H1 (cell line): ENCODE measurements around the gene C8B. TPM values are rescaled to one million over a fixed set of nuclear protein-coding genes. Genes with fewer than 3 reads are reported as not detected.

ENCODE experiments used
- CTCF ChIA-PET: fragments of 300-600 bp; sonication (Branson Sonifier 250); formaldehyde crosslinking; loops from one replicate; lab custom pipeline; 2021; ENCODE audit not compliant: partially characterized antibody; lab: Charles Lee
- POLR2A ChIA-PET: fragments of 300-600 bp; sonication (Branson Sonifier 250); formaldehyde crosslinking; loops from one replicate; lab custom pipeline; 2021; ENCODE audit warnings: inconsistent platforms; ENCODE audit not compliant: partially characterized antibody; lab: Charles Lee
- DNase-seq, 2 experiments: peaks; one replicate each; pipeline versions ENCODE4 v3.0.0 to v3.0.0-alpha.2; 2010 to 2022; ENCODE audit warnings: low spot score in 2 of 2, low read depth in 1 of 2, mixed read lengths in 1 of 2
- FAIRE-seq: peaks from 2 replicates; lab custom pipeline; 2011; peaks lifted over from hg19 to GRCh38; lab: Jason Lieb, UNC
- H2AFZ ChIP-seq: 2 replicates; pipeline ENCODE4 v1.8.1; 2012; ENCODE audit warnings: low read length, inconsistent platforms
- H2AK5ac ChIP-seq: 2 replicates; pipeline ENCODE4 v1.6.1; 2013; ENCODE audit warnings: low read depth, low read length
- H2BK120ac ChIP-seq: replicated peaks from 2 replicates; pipeline ENCODE3; 2013; ENCODE audit warnings: low read depth, low read length, inconsistent platforms
- H2BK12ac ChIP-seq: 2 replicates; pipeline ENCODE4 v1.6.1; 2013; ENCODE audit warnings: low read depth, low read length
- H2BK15ac ChIP-seq: 2 replicates; pipeline ENCODE4 v1.6.1; 2013; ENCODE audit warnings: low read length
- H2BK20ac ChIP-seq: 2 replicates; pipeline ENCODE4 v1.6.1; 2013; ENCODE audit warnings: low read length
- H2BK5ac ChIP-seq: 2 replicates; pipeline ENCODE4 v1.6.1; 2013; ENCODE audit warnings: low read depth, low read length
- H3K14ac ChIP-seq: 2 replicates; pipeline ENCODE4 v1.6.1; 2013; ENCODE audit warnings: inconsistent platforms; ENCODE audit not compliant: insufficient read length
- H3K18ac ChIP-seq: 2 replicates; pipeline ENCODE4 v1.6.1; 2013; ENCODE audit warnings: low read length; ENCODE audit errors: extremely low read depth
- H3K23ac ChIP-seq: 2 replicates; pipeline ENCODE4 v1.6.1; 2013; ENCODE audit warnings: inconsistent platforms; ENCODE audit not compliant: insufficient read length
- H3K23me2 ChIP-seq: 2 replicates; pipeline ENCODE4 v1.6.1; 2013; ENCODE audit warnings: low read depth, low read length
- H3K27ac ChIP-seq: 2 replicates; pipeline ENCODE4 v1.6.1; 2011; ENCODE audit warnings: low read depth, low read length, inconsistent platforms
- H3K27me3 ChIP-seq, 4 experiments: replicated peaks in 1 of 4; 1 replicate in 1 of 4; 2 replicates in 3 of 4; pipeline versions ENCODE4 v1.6.1 to v1.8.1; 2011 to 2013; ENCODE audit warnings: low read length in 3 of 4, mild to moderate bottlenecking in 3 of 4, inconsistent platforms in 2 of 4, mixed read lengths in 2 of 4, moderate library complexity in 1 of 4; ENCODE audit not compliant: control insufficient read depth in 3 of 4, insufficient read depth in 3 of 4; ENCODE audit errors: extremely low read depth in 1 of 4
- H3K36me3 ChIP-seq, 4 experiments: 2 replicates each; pipeline versions ENCODE4 v1.6.1 to v1.8.1; 2011 to 2013; ENCODE audit warnings: mild to moderate bottlenecking in 4 of 4, low read length in 3 of 4, moderate library complexity in 2 of 4, control low read depth in 1 of 4, inconsistent platforms in 1 of 4; ENCODE audit not compliant: insufficient read depth in 4 of 4, control insufficient read depth in 2 of 4
- H3K4ac ChIP-seq: replicated peaks from 2 replicates; pipeline ENCODE3; 2013; ENCODE audit warnings: low read length, low read depth, mixed read lengths, inconsistent platforms; ENCODE audit not compliant: insufficient read length
- H3K4me1 ChIP-seq, 4 experiments: replicated peaks in 1 of 4; 1 replicate in 1 of 4; 2 replicates in 3 of 4; pipeline versions ENCODE4 v1.6.1 to v1.8.1; 2011 to 2013; ENCODE audit warnings: low read length in 3 of 4, inconsistent platforms in 2 of 4, mixed read lengths in 1 of 4; ENCODE audit not compliant: insufficient read depth in 4 of 4, control insufficient read depth in 3 of 4
- H3K4me2 ChIP-seq, 2 experiments: 2 replicates each; pipeline versions ENCODE4 v1.6.1 to v1.8.1; 2011 to 2013; ENCODE audit warnings: low read depth in 2 of 2, low read length in 2 of 2, control low read depth in 1 of 2, inconsistent platforms in 1 of 2, mild to moderate bottlenecking in 1 of 2; ENCODE audit not compliant: insufficient read depth in 1 of 2
- H3K4me3 ChIP-seq, 4 experiments: fragments of 200-600, 300-600 bp in 1 of 4; sonication (generic), shearing (Covaris generic), sonication (Bioruptor Twin) in 1 of 4; 2 replicates each; pipeline versions ENCODE4 v1.5.1 to v1.8.1; 2011 to 2016; ENCODE audit warnings: low read length in 4 of 4, low read depth in 3 of 4, control low read depth in 2 of 4, inconsistent platforms in 2 of 4, mild to moderate bottlenecking in 2 of 4, mixed read lengths in 1 of 4, moderate library complexity in 1 of 4; ENCODE audit not compliant: insufficient read depth in 2 of 4; ENCODE audit errors: extremely low read depth in 1 of 4
- H3K56ac ChIP-seq: replicated peaks from 2 replicates; pipeline ENCODE3; 2013; ENCODE audit warnings: low read depth, mild to moderate bottlenecking, mixed read lengths, low read length, inconsistent platforms; ENCODE audit not compliant: insufficient read length
- H3K79me1 ChIP-seq: 2 replicates; pipeline ENCODE4 v1.6.1; 2013; ENCODE audit warnings: low read depth, low read length, control low read depth
- H3K79me2 ChIP-seq, 2 experiments: 2 replicates each; pipeline versions ENCODE4 v1.6.1 to v1.8.1; 2012 to 2013; ENCODE audit warnings: low read length in 2 of 2, mild to moderate bottlenecking in 2 of 2, inconsistent platforms in 1 of 2; ENCODE audit not compliant: insufficient read depth in 2 of 2, control insufficient read depth in 1 of 2
- H3K9ac ChIP-seq, 4 experiments: replicated peaks in 1 of 4; 1 replicate in 1 of 4; 2 replicates in 3 of 4; pipeline versions ENCODE4 v1.6.1 to v1.8.1; 2011 to 2013; ENCODE audit warnings: low read depth in 3 of 4, low read length in 3 of 4, control low read depth in 2 of 4, mild to moderate bottlenecking in 2 of 4, moderate library complexity in 2 of 4, inconsistent platforms in 1 of 4; ENCODE audit errors: extremely low read depth in 1 of 4
- H3K9me3 ChIP-seq, 2 experiments: 2 replicates each; pipeline versions ENCODE4 v1.6.1 to v1.8.1; 2012 to 2013; ENCODE audit warnings: mild to moderate bottlenecking in 2 of 2, moderate library complexity in 2 of 2, control low read depth in 1 of 2, inconsistent platforms in 1 of 2, low read depth in 1 of 2, low read length in 1 of 2, mixed read lengths in 1 of 2; ENCODE audit not compliant: insufficient read depth in 2 of 2
- H4K20me1 ChIP-seq, 2 experiments: replicated peaks in 1 of 2; 2 replicates each; pipeline versions ENCODE3 to v1.8.1; 2011 to 2013; ENCODE audit warnings: inconsistent platforms in 2 of 2, low read length in 2 of 2, mild to moderate bottlenecking in 1 of 2; ENCODE audit not compliant: insufficient read depth in 2 of 2, control insufficient read depth in 1 of 2
- H4K5ac ChIP-seq: 2 replicates; pipeline ENCODE4 v1.6.1; 2013; ENCODE audit warnings: low read length, low read depth, mixed read lengths, inconsistent platforms; ENCODE audit not compliant: insufficient read length
- H4K8ac ChIP-seq: 2 replicates; pipeline ENCODE4 v1.8.0; 2013; ENCODE audit warnings: mild to moderate bottlenecking, moderate library complexity, low read length, inconsistent platforms; ENCODE audit not compliant: insufficient read depth; ENCODE audit errors: extremely low read depth
- H4K91ac ChIP-seq: replicated peaks from 2 replicates; pipeline ENCODE3; 2013; ENCODE audit warnings: low read length, mixed read lengths, inconsistent platforms; ENCODE audit not compliant: insufficient read length
- ASH2L ChIP-seq: fragments of 200-600, 300-600 bp; sonication (generic); IDR thresholded peaks from one replicate; pipeline ENCODE4 v1.7.1; 2017; ENCODE audit warnings: low read length
- BCL11A ChIP-seq, 2 experiments: IDR thresholded peaks; one replicate each; pipeline ENCODE4 v1.6.1; 2011; ENCODE audit warnings: low read depth in 2 of 2, low read length in 2 of 2, mild to moderate bottlenecking in 2 of 2
- BRCA1 ChIP-seq: IDR thresholded peaks from 2 replicates; pipeline ENCODE4 v1.6.1; 2012; ENCODE audit warnings: low read depth, low read length, improper control_type of control experiment
- CEBPB ChIP-seq: IDR thresholded peaks from 2 replicates; pipeline ENCODE4 v1.6.1; 2012; ENCODE audit warnings: low read depth, low read length
- HDAC2 ChIP-seq, 2 experiments: fragments of 300-600 bp in 1 of 2; sonication (generic) in 1 of 2; IDR thresholded peaks; 2 replicates each; pipeline ENCODE4 v1.6.1; 2011 to 2012; ENCODE audit warnings: low read depth in 2 of 2, low read length in 2 of 2, mild to moderate bottlenecking in 2 of 2, moderate library complexity in 2 of 2, borderline replicate concordance in 1 of 2, inconsistent platforms in 1 of 2
- HDAC6 ChIP-seq: IDR thresholded peaks from one replicate; pipeline ENCODE4 v1.7.1; 2012; ENCODE audit warnings: low read depth, mild to moderate bottlenecking, inconsistent platforms, low read length, moderate library complexity
- KDM4A ChIP-seq: IDR thresholded peaks from one replicate; pipeline ENCODE4 v1.7.1; 2012; ENCODE audit warnings: low read depth, mild to moderate bottlenecking, moderate library complexity, low read length, inconsistent platforms; ENCODE audit not compliant: severe bottlenecking
- NANOG ChIP-seq: IDR thresholded peaks from 2 replicates; pipeline ENCODE4 v1.6.1; 2011; ENCODE audit warnings: low read length, low read depth, mild to moderate bottlenecking, inconsistent platforms; ENCODE audit not compliant: insufficient read depth, poor library complexity, severe bottlenecking
- RAD21 ChIP-seq, 2 experiments: IDR thresholded peaks in 1 of 2; conservative IDR thresholded peaks in 1 of 2; 2 replicates each; pipeline ENCODE4 v1.6.1; 2011; ENCODE audit warnings: low read depth in 2 of 2, low read length in 2 of 2, improper control_type of control experiment in 1 of 2, inconsistent platforms in 1 of 2, mild to moderate bottlenecking in 1 of 2, moderate library complexity in 1 of 2
- RBBP5 ChIP-seq: IDR thresholded peaks from 2 replicates; pipeline ENCODE4 v1.7.1; 2012; ENCODE audit warnings: low read depth, mild to moderate bottlenecking, inconsistent platforms, low read length, moderate library complexity, borderline replicate concordance
- SUZ12 ChIP-seq: fragments of 200-600 bp; sonication (generic); IDR thresholded peaks from 2 replicates; pipeline ENCODE4 v1.6.1; 2012; ENCODE audit warnings: mild to moderate bottlenecking, inconsistent platforms, low read length, moderate library complexity, mixed read lengths
- TBP ChIP-seq: IDR thresholded peaks from 2 replicates; pipeline ENCODE4 v1.6.1; 2011; ENCODE audit warnings: low read depth, low read length, improper control_type of control experiment
- TCF12 ChIP-seq: IDR thresholded peaks from 2 replicates; pipeline ENCODE4 v1.6.1; 2011; ENCODE audit warnings: low read depth, mild to moderate bottlenecking, low read length
- YY1 ChIP-seq: IDR thresholded peaks from 2 replicates; pipeline ENCODE4 v1.6.1; 2011; ENCODE audit warnings: low read depth, mild to moderate bottlenecking, low read length
- WGBS, 2 experiments: shearing (Covaris generic) in 1 of 2; methylation state at CpG; one replicate each; pipeline versions ENCODE4 v1.1.6 to v1.1.7; 2013 to 2015; ENCODE audit warnings: low lambda C conversion rate in 2 of 2, mixed read lengths in 2 of 2, inconsistent platforms in 1 of 2, low coverage in 1 of 2, missing lambda C conversion rate in 1 of 2; ENCODE audit not compliant: insufficient replicate concordance in 2 of 2, insufficient coverage in 1 of 2, insufficient read length in 1 of 2; ENCODE audit errors: extremely low coverage in 1 of 2, missing lambda C conversion rate in 1 of 2; 5-methylcytosine and 5-hydroxymethylcytosine counted together
- polyA plus RNA-seq, 7 experiments: library from polyadenylated mRNA; depleted of rRNA in 3 of 7; stranded (reverse) in 5 of 7; unstranded in 2 of 7; fragments of >200 nt in 5 of 7; fragments of 200-250 nt in 2 of 7; gene quantifications; 1 replicate in 5 of 7; 2 replicates in 1 of 7; 4 replicates in 1 of 7; pipeline versions ENCODE4 v1.2.1 to v1.2.3, GENCODE V29; 2011 to 2013; ENCODE audit warnings: missing spikeins in 2 of 7, mixed read lengths in 2 of 7
- total RNA-seq: library from RNA; stranded (reverse); fragmentation: NEBNext Ultra II Directional; extraction: Animal tissue kit (Norgen Biotek cat#: 25700); gene quantifications from 2 replicates; pipeline ENCODE4 v1.2.1, GENCODE V29; 2021

C8B gene
- total and polyA plus RNA-seq, 2 of the 8 experiments (the other 6 are each of a cell fraction or from before 2014, with no cell fraction given), result not detected

DNA sequence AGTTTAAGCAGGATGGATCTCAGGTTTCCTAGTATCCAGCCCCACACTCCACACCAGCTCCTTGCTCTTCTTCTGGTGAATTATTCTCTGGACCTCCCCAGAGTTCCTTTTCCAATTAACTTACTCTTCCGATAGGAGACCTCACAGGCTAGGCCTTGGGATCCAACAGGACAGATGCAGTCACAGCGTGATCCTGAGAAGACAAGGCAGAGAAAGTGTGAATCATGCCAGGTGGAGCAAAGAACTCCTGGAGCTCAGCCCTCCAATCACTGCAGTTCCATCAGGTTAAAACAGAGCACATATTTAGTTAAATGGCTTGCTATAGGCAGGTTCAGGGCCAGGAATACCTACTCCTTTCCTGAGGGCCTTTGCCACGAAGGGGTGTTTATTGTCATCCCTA is 34.1 kb downstream of the C8B start:
- POLR2A ChIA-PET, result no interaction called here
- Histone ChIP-seq H4K5ac (no peak overlapping the region), H3K36me3 (no peaks in the 10 kb centered on the region), H3K27me3 (no peaks in the 10 kb centered on the region), H2BK120ac (no peak overlapping the region), H3K18ac (no peak overlapping the region), H3K14ac (no peak overlapping the region), H2BK20ac (no peak overlapping the region), H3K9ac (no peak overlapping the region), H3K23me2 (no peaks in the 10 kb centered on the region; the same call in 1 of the 2 replicates), H2AK5ac (no peak overlapping the region), H4K91ac (no peak overlapping the region), H2BK15ac (no peak overlapping the region), H3K79me2 (no peaks in the 10 kb centered on the region), H3K4me3 (no peak overlapping the region), H3K27ac (no peak overlapping the region), H3K4me1 (peaks cover 0 to 5% (median 4%) of the 10 kb centered on the region in 4 experiments; a peak in 4 of 7 replicates), H3K9me3 (no peaks in the 10 kb centered on the region), H3K23ac (no peak overlapping the region), H2BK12ac (no peak overlapping the region), H4K20me1 (no peaks in the 10 kb centered on the region), H3K56ac (no peak overlapping the region), H3K4ac (no peak overlapping the region), H2BK5ac (no peak overlapping the region), H2AFZ (no peak overlapping the region), H3K4me2 (no peak overlapping the region), H4K8ac (no peak overlapping the region), H3K79me1 (no peaks in the 10 kb centered on the region)
- WGBS, 2 experiments, result 91% methylated on average over 3 of the region's 3 CpGs; no CpG with 5 or more reads in 1 of the 2 experiments
- CTCF ChIA-PET, result interaction anchor here (0.7 to 2.6 kb wide), 8 partner anchors 9 to 111 kb away, joined by 3 to 13 read pairs (median 4); partner anchors contain the start of gene C8B
- no peak for DNase-seq
- FAIRE-seq, result no peak
- TF ChIP-seq RAD21 (IDR thresholded peaks at IDR 0.05 in 1 of 2, conservative IDR thresholded peaks at IDR 0.05 in 1 of 2; ENCODE audit: low read depth in 2 of 2, low read length in 2 of 2), result no peak
- no peak for TF ChIP-seq BCL11A (IDR thresholded peaks at IDR 0.05; ENCODE audit: low read depth in 2 of 2, low read length in 2 of 2)
- no peak for TF ChIP-seq KDM4A
- TF ChIP-seq TCF12, result no peak
- no peak for TF ChIP-seq TBP
- no peak for TF ChIP-seq CEBPB
- no peak for TF ChIP-seq RBBP5
- no peak for TF ChIP-seq YY1
- TF ChIP-seq BRCA1, result no peak
- no peak for TF ChIP-seq SUZ12
- TF ChIP-seq HDAC6, result no peak
- no peak for TF ChIP-seq HDAC2 (IDR thresholded peaks at IDR 0.05; ENCODE audit: borderline replicate concordance in 1 of 2, low read depth in 2 of 2, low read length in 2 of 2)
- TF ChIP-seq ASH2L, result no peak
- no peak for TF ChIP-seq NANOG
